Vagina (tissue), 2 donors: Measurements from ENCODE around the gene SBK2. TPM values are rescaled to one million over a fixed set of nuclear protein-coding genes. Genes with fewer than 3 reads are reported as not detected.

Source experiments
- DNase-seq, 2 donors: peaks; one replicate each; pipeline ENCODE4 v3.0.0-alpha.2; 2017; ENCODE audit errors: extremely low spot score in 2 of 2
- H3K27ac ChIP-seq: fragments of 200-600 bp; sonication (generic); one replicate; pipeline ENCODE4 v1.5.1; 2019
- H3K27me3 ChIP-seq: fragments of 200-600 bp; sonication (generic); one replicate; pipeline ENCODE4 v1.5.1; 2019
- H3K36me3 ChIP-seq, 2 donors: fragments of 200-600 bp; sonication (generic); one replicate each; pipeline ENCODE4 v1.5.1; 2017 to 2019
- H3K4me1 ChIP-seq: fragments of 200-600 bp; sonication (generic); one replicate; pipeline ENCODE4 v1.5.1; 2019
- H3K4me3 ChIP-seq, 2 donors: fragments of 200-600 bp; sonication (generic); 1 replicate in 1 of 2; 2 replicates in 1 of 2; pipeline ENCODE4 v1.5.1; 2016 to 2019
- H3K9me3 ChIP-seq: fragments of 200-600 bp; sonication (generic); one replicate; pipeline ENCODE4 v1.5.1; 2019
- CTCF ChIP-seq, 3 experiments: fragments of 450-650 bp in 2 of 3; fragments of 200-600 bp in 1 of 3; sonication (generic) in 1 of 3; IDR thresholded peaks; one replicate each; pipeline ENCODE4 v1.5.1; 2017 to 2019; ENCODE audit warnings: antibody characterized with exemption in 3 of 3, mild to moderate bottlenecking in 2 of 3, moderate library complexity in 2 of 3
- POLR2A ChIP-seq, 2 donors: fragments of 450-650 bp; IDR thresholded peaks; one replicate each; pipeline ENCODE4 v1.6.1; 2017; ENCODE audit warnings: antibody characterized with exemption in 2 of 2, mild to moderate bottlenecking in 2 of 2, moderate library complexity in 2 of 2
- POLR2AphosphoS5 ChIP-seq, 2 donors: sonication (generic); formaldehyde crosslinking; IDR thresholded peaks; one replicate each; pipeline ENCODE4 v1.9.0; 2017; ENCODE audit warnings: antibody characterized with exemption in 2 of 2, mild to moderate bottlenecking in 2 of 2, low read depth in 1 of 2; ENCODE audit not compliant: insufficient read depth in 1 of 2
- intact Hi-C: fragments of 100-400 bp; cut with DNase I; formaldehyde crosslinking; loops from one replicate; pipeline ENCODE4 v1.15.1; 2023
- total RNA-seq: library from RNA; depleted of rRNA; stranded (reverse); fragments of >200 nt; gene quantifications from one replicate; pipeline ENCODE4 v1.2.3, GENCODE V29; 2016

The SBK2 gene
- total RNA-seq, 1 donor from 2014 or later: not detected

DNA sequence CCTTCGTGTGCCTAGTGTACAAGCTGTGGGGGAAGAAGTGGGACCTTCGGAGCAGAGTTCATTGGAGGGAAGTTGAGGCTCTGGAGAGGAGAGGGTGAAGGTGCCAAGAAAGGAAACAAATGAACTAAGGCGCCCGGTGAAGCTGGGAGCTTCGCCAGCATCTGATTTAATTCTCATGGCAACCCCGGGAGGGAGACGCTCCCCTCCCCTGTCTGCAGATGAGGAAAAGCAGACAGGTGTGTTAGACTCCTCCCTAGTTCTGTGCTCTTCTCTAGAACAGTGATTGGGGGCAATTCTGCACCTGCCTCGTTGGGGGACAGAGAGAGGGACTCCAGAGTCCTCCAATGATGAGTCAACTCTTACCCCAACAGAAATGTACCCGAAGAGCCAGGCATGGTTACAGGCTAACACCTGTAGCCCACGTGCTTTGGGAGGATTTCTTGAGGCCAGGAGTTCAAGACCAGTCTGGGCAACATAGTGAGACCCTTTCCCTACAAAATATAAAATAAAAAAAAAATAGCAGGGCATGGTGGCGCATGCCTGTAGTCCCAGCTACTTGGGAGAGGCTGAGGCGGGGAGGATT, 44.5 kb downstream of the SBK2 start:
- no peaks in the 10 kb centered on the region for H3K27me3 ChIP-seq
- no peak overlapping the region for H3K4me3 ChIP-seq
- peak overlapping the region; percentile 96 for H3K27ac ChIP-seq
- intact Hi-C loops: no loop called here
- TF ChIP-seq POLR2A (IDR thresholded peaks at IDR 0.05) (no peak), CTCF (IDR thresholded peaks at IDR 0.05) (no peak), POLR2AphosphoS5 (IDR thresholded peaks at IDR 0.05; ENCODE audit: insufficient read depth in 1 of 2, low read depth in 1 of 2) (no peak)
- peaks cover 60% of the 10 kb centered on the region for H3K4me1 ChIP-seq
- no peaks in the 10 kb centered on the region for H3K36me3 ChIP-seq
- H3K9me3 ChIP-seq: no peaks in the 10 kb centered on the region
- no peak for DNase-seq

DNA sequence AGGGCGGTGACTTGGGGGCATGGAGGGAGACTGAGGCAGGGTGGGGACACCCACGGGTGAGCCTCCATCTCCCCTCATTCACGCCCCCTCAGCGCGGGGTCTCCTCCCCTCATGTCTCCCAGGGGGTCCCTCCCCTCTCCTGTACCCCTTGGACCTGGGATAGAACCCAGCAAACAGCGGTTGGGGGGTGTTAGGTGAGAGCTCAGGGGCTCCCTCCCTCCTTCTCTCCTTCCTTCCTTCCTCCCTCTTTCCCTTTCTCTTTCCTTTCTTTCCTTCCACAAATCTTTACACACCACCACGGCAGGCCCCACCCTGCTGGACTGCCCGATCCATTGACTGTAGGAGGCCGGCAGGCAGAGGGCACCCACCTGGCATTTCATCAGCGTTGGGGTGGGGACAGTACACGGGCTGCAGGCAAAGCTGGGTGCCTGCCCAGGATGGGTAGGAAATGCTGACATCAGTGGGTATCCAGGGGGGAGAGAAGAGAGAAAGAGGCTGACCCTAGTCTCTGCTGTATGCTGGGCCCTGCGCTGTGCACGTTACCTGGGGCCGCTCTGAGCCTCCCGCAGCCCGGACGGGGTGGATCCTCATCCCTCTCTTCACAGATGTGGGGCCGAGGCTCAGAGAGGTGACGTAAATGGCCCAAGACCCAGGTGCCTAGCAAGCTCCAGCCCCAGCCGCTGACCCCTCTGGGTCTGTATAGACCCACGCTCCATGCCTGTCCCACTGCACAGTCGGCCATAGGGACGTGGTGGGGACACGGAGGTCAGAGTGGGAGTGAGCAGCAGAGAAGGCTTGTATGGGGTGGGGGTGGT, 45.2 kb downstream of the SBK2 start:
- H3K4me3 ChIP-seq: no peak overlapping the region
- peaks cover 67% of the 10 kb centered on the region for H3K4me1 ChIP-seq
- intact Hi-C loops: no loop called here
- no peaks in the 10 kb centered on the region for H3K9me3 ChIP-seq
- no peaks in the 10 kb centered on the region for H3K27me3 ChIP-seq
- DNase-seq: no peak
- H3K36me3 ChIP-seq: no peaks in the 10 kb centered on the region
- no peak for TF ChIP-seq POLR2A (IDR thresholded peaks at IDR 0.05)
- peak in 1 of 2 donors; percentile 11 for TF ChIP-seq POLR2AphosphoS5 (IDR thresholded peaks at IDR 0.05; ENCODE audit: insufficient read depth in 1 of 2, low read depth in 1 of 2)
- no peak for TF ChIP-seq CTCF (IDR thresholded peaks at IDR 0.05)
- H3K27ac ChIP-seq: peak overlapping the region; percentile 95

- intact Hi-C loops: no loop called here
- H3K4me1 ChIP-seq: peaks cover 76% of the 10 kb centered on the region
- no peak for DNase-seq
These were observed 46.2 kb downstream of the SBK2 start for GRCh38 chr19:55490478-55491432.

DNA sequence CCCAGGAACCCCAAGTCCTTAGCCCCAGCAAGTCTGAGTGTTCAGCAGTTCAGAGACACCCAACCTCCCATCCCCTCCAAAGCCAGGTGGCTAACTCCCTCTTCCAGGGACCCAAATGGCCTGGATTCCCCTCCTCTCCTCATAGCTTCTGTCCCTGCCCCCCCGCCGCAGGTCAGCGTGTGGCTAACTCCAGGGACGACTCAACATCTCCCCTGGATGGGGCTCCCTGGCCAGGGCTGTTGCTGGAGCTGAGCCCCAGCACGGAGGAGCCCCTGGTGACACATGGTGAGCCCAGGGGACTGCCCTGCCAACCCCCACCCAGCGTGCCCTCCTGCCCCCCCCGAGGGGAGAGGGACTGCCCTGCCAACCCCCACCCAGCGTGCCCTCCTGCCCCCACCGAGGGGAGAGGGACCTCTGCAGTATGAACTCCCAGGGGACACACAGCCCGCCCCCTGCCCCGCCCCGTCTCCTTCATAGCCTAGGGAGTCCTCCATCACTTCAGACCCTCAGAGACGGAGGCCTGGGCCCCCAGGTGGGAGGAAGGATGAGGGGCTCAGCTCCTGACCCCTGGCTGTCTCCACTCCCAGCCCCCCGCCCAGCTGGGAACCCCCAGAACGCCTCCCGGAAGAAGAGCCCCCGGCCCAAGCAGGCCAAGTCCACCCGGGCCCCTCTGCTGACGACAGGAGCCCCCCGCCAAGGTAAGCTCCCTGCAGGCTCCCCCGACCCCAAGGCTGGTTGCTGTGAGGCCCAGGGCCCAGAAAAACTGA, 47.0 kb downstream of the SBK2 start:
- no peak for DNase-seq
- H3K4me1 ChIP-seq: peaks cover 79% of the 10 kb centered on the region

More at GRCh38 chr19:55490478-55491432, 46.2 kb downstream of the SBK2 start:
- Histone ChIP-seq H3K4me3 (no peak overlapping the region), H3K36me3 (no peaks in the 10 kb centered on the region), H3K9me3 (no peaks in the 10 kb centered on the region), H3K27ac (peak overlapping the region; percentile 95), H3K27me3 (no peaks in the 10 kb centered on the region)
- TF ChIP-seq POLR2AphosphoS5 (IDR thresholded peaks at IDR 0.05; ENCODE audit: insufficient read depth in 1 of 2, low read depth in 1 of 2): no peak
- TF ChIP-seq CTCF (IDR thresholded peaks at IDR 0.05): no peak
- no peak for TF ChIP-seq POLR2A (IDR thresholded peaks at IDR 0.05)

More for the DNA sequence above, 47.0 kb downstream of the SBK2 start:
- Histone ChIP-seq H3K27me3 (no peaks in the 10 kb centered on the region), H3K27ac (peak overlapping the region; percentile 95), H3K36me3 (no peaks in the 10 kb centered on the region), H3K9me3 (no peaks in the 10 kb centered on the region), H3K4me3 (no peak overlapping the region)
- TF ChIP-seq POLR2AphosphoS5 (IDR thresholded peaks at IDR 0.05; ENCODE audit: insufficient read depth in 1 of 2, low read depth in 1 of 2) (no peak), CTCF (IDR thresholded peaks at IDR 0.05) (no peak), POLR2A (IDR thresholded peaks at IDR 0.05) (no peak)
- intact Hi-C loops: no loop called here
